Glomerular endothelial cell (primary cell): ENCODE measurements around the gene SLC35B2. TPM values are rescaled to one million over a fixed set of nuclear protein-coding genes. Genes with fewer than 3 reads are reported as not detected.
A peak's percentile ranks its signal among the peaks of the same experiment; 100 is the strongest.

Experiments used
- DNase-seq: peaks from one replicate; pipeline ENCODE4 v3.0.0-alpha.2; 2011; ENCODE audit warnings: low read depth, low spot score; ENCODE audit errors: extremely low read depth
- total RNA-seq: library from RNA; depleted of rRNA; stranded (reverse); fragments of >200 nt; gene quantifications from 2 replicates; pipeline ENCODE4 v1.2.3, GENCODE V29; 2015

The SLC35B2 gene
- total RNA-seq, 1 donor from 2014 or later: 56.6 TPM

- no peak for DNase-seq
These were observed 2.1 kb downstream of the SLC35B2 start for GRCh38 chr6:44255105-44255808.

GRCh38 chr6:44254191-44255104 lies 2.9 kb downstream of the SLC35B2 start:
- no peak for DNase-seq

GRCh38 chr6:44253307-44254101 lies 3.8 kb downstream of the SLC35B2 start:
- no peak for DNase-seq

GRCh38 chr6:44251576-44252524 lies 5.5 kb downstream of the SLC35B2 start:
- DNase-seq: no peak

- DNase-seq: no peak
These were observed 6.6 kb downstream of the SLC35B2 start for GRCh38 chr6:44250718-44251123.

- no peak for DNase-seq
These were observed 7.1 kb downstream of the SLC35B2 start for GRCh38 chr6:44250067-44250717.

GRCh38 chr6:44249082-44249748 lies 8.1 kb downstream of the SLC35B2 start:
- no peak for DNase-seq

GRCh38 chr6:44248579-44248978 lies 8.7 kb downstream of the SLC35B2 start:
- DNase-seq: no peak

GRCh38 chr6:44247338-44248302 lies 9.7 kb downstream of the SLC35B2 start:
- DNase-seq: no peak

- DNase-seq: peak; percentile 81
These were observed 10.5 kb downstream of the SLC35B2 start, which contains the start of gene HSP90AB1 for GRCh38 chr6:44246663-44247337. Gene HSP90AB1 (plus strand): TSS chr6:44247101. CDS start chr6:44248630, 1,529 bp downstream.

GRCh38 chr6:44245912-44246662 lies 11.2 kb downstream of the SLC35B2 start:
- no peak for DNase-seq

- DNase-seq: no peak
These were observed 11.9 kb downstream of the SLC35B2 start for GRCh38 chr6:44245391-44245911.

- DNase-seq: no peak
These were observed 14.0 kb downstream of the SLC35B2 start for GRCh38 chr6:44243345-44243744.

- no peak for DNase-seq
These were observed 18.5 kb downstream of the SLC35B2 start for GRCh38 chr6:44238687-44239350.

GRCh38 chr6:44237813-44238433 lies 19.4 kb downstream of the SLC35B2 start:
- DNase-seq: no peak
